LoVo (cell line): ENCODE measurements around the gene DEPP1.

Experiments
- DNase-seq: peaks from one replicate; pipeline ENCODE4 v3.0.0-alpha.2; 2016; ENCODE audit warnings: low spot score

The DEPP1 gene

GRCh38 chr10:44993226-44993921 lies 14.8 kb upstream of the DEPP1 start:
- no peak for DNase-seq

- DNase-seq = no peak
Observed at GRCh38 chr10:44992732-44993225, 14.2 kb upstream of the DEPP1 start.

- no peak for DNase-seq
Observed at GRCh38 chr10:44992070-44992731, 13.6 kb upstream of the DEPP1 start.

DNA sequence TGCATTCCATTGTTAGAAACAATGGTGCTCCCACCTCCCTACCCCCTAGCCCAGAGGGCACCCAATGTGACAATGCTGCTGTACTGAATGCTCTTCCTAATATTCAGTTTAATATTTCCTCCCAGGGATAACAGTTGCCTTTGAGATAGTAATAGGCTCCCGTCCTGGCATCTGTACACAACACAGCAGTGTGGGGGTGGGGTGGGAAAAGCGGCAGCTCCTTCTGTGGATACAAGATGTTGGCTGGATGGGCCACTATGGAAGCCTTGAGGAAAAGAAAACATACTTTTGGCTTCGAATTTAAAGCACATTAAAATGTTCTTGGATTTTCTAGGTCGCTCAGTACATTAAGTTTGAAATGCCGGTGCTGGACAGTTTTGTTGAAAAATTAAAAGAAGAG lies 13.0 kb upstream of the DEPP1 start:
- no peak for DNase-seq

- no peak for DNase-seq
Observed at GRCh38 chr10:44990965-44991364, 12.4 kb upstream of the DEPP1 start.

- DNase-seq = no peak
Observed at GRCh38 chr10:44990302-44990655, 11.7 kb upstream of the DEPP1 start.

DNA sequence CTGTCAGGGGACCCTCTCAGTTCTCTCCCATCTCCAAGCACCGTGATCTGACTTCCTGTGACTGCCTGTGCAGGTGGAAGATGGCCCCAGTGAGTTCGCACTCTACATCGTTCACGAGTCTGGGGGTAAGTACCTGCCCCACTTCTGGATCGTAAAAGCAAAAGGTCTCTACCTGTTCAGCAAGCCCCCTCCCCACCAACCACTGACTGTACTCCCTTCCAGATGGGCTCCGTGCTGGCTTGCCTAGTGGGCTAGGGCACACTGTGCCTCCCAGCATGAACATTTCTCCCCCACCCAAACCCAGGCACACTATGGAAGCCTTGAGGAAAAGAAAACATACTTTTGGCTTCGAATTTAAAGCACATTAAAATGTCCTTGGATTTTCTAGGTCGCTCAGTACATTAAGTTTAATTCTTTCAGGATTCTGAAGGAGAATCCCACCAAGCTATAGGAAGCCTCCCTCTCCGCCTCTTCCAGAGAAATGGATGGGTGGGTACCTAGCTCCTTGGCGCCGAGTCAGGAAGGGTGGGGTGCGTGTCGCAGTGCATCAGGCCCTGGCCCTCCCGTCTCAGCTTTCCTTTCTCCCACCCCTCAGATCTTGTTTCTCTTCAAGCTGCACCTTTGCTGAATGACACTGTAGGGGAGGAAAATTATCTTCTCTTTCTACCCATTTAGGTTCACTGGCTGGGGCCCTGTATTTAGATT lies 11.1 kb upstream of the DEPP1 start:
- DNase-seq = no peak

DNA sequence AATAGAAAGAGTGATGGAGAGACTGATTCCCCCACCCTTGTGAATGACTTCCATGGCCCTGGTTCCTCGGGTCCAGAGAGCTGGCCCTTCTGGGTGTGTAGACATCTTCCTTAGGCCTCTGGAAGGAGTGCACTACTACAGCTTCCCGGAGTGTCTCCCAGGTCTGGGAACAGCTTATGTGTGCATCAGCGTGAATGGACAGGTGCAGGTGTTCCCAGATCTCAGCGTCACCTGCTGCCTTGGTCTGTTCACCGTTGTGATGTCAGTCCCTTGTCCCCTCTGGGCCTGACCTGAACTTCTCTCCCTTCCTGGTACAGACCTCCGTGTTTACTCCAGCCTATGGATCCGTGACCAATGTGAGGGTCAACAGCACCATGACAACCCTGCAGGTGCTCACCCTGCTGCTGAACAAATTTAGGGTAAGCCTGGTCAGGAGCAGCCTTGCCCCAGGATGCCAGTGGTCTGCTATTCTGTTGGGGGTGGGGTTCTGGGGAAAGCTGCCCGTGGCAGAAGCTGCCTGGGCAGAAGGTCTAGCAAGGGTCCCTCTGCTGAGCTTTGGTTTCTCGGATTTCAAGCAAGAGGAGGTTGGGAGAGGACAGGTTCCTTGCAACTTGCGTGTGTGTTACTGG lies 10.5 kb upstream of the DEPP1 start:
- DNase-seq = no peak

DNA sequence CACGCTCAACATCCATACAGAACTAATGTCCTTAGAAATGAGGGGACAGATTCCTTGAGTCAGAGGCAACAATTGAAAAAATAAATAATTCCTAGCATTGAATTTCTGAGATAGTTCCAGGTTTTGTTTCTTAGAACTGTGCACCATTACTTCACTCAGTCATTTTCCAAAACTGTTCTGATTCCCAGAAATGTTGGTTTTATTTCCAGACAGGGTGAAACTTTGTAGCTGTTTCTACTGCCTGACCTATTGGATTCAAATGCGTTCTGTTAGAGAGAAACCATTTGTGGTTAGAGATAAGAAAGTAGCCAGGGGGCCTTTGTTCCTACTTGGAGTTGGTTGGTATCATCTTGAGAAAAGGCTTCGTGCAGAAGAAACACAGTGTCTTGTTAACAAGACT lies 8.1 kb upstream of the DEPP1 start:
- DNase-seq = no peak

DNA sequence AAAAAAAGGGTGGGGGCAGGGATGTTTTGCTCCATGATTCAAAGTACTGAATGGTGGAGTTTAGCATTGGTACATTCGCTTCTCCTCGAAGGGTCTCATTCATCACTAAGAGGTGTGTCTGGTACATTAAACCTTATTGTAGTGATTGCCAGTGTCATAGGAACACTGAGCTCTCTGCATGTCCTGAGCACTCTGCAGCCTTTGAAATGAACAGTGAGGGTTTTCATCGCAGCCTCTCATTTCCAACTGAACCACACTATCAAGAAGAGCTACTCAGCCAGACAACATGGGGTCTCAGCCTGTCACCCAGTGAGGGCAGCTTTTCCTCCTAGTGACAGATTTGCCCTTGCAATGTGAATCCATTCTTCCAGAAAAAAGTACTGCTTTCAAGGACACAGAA lies 7.6 kb upstream of the DEPP1 start:
- no peak for DNase-seq

DNA sequence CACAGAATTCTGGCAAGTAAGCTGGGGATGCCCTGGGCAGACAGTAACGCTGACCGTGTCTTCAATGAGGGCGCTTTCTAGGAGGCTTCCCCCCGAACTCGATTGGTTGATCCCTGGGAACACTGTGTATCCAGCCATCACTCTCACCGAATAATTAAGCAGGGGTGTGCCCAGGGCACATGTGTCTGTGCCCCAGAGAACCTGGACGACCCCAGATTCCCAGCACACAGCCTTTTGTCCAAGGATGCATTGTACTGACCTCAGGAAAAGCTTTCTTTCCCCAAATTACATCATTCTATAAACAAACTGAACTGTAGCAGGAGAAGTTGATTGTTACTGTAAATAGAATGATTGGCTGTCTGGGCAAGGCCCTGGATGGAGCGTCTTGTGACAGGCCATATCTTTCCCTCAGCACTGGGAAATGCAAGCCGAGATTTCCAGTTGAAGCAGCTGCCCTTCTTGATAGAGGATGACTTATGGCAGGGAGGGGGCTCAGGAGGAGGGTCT lies 6.6 kb upstream of the DEPP1 start:
- no peak for DNase-seq

GRCh38 chr10:44984671-44985101 lies 6.1 kb upstream of the DEPP1 start:
- no peak for DNase-seq

GRCh38 chr10:44983895-44984278 lies 5.3 kb upstream of the DEPP1 start:
- DNase-seq = no peak

GRCh38 chr10:44983066-44983894 lies 4.7 kb upstream of the DEPP1 start:
- DNase-seq = no peak

- DNase-seq = no peak
Observed at GRCh38 chr10:44982496-44982895, 3.9 kb upstream of the DEPP1 start.

GRCh38 chr10:44982114-44982460 lies 3.5 kb upstream of the DEPP1 start:
- DNase-seq = no peak

GRCh38 chr10:44981172-44982113 lies 2.8 kb upstream of the DEPP1 start:
- DNase-seq = peak; percentile 46

DNA sequence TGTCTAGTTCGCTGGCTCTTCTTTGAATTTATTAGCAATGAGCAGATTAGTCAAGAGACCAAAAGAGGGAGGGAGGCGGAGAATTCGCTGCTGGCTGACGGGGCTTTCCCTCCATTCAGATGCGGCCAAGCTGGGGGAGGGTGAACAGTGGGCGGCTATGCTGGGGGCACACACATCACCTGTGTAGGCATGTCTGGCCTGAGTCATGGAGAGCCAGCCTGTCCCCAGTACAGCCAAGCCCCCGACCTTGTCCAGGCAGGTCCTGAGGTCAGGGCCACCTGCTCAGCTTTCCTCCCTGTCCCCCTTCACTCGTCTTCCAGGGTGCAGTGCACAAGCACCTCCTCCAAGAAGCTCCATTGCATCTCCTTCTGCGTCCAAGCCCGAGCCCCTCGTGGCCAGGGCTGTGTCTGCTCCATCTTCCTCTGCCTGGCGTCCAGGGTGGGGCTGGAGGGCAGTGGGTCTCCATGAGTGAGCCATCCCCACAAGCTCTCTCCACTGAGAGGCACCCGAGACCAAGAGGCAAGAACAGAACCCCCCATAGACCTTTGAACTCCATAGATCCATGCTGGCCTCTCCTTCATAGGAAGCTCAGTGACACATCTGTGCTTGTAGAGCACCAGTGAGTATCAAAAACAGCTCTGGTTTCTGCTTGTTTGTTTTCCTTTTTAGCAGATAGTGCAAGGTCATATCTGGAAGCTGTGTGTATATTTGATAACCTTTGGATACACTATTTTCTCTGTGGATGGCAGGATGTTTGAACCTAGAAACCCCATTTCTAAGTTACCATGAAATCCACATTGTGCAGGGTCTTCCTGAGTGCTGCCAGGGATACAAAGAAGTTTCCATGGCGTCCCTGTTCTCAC lies 1.9 kb upstream of the DEPP1 start:
- DNase-seq = no peak
